GM13977 (cell line): Measurements from ENCODE around the gene GNB5.

ENCODE experiments used
- DNase-seq: peaks from one replicate; pipeline ENCODE4 v3.0.0; 2012; ENCODE audit warnings: low spot score
- CTCF ChIP-seq: IDR thresholded peaks from 2 replicates; pipeline ENCODE4 v1.5.1; 2012; ENCODE audit warnings: mild to moderate bottlenecking, control low read depth; ENCODE audit not compliant: insufficient read depth; ENCODE audit errors: extremely low read depth, missing control alignments
- in situ Hi-C: fragments of 300-500 bp; cut with MboI; formaldehyde crosslinking; loops from one replicate; pipeline ENCODE4 v1.12.0; 2022; ENCODE audit warnings: low sequenced_read_pairs, low pct_unique_long_range_greater_than_20kb, mixed read lengths, inconsistent platforms; ENCODE audit not compliant: unreplicated experiment

The GNB5 gene

GRCh38 chr15:52120488-52120887 is 70.7 kb downstream of the GNB5 start:
- in situ Hi-C loops = no loop called here
- TF ChIP-seq CTCF = no peak
- no peak for DNase-seq

- no peak for DNase-seq
- in situ Hi-C loops = no loop called here
- no peak for TF ChIP-seq CTCF
Observed at GRCh38 chr15:52118969-52119749, 72.0 kb downstream of the GNB5 start.

- in situ Hi-C loops = no loop called here
- TF ChIP-seq CTCF = no peak
- no peak for DNase-seq
Observed at GRCh38 chr15:52117549-52117948, 73.6 kb downstream of the GNB5 start.

GRCh38 chr15:52115598-52116427 is 75.4 kb downstream of the GNB5 start:
- TF ChIP-seq CTCF = no peak
- DNase-seq = no peak
- in situ Hi-C loops = no loop called here

GRCh38 chr15:52114261-52115055 is 76.7 kb downstream of the GNB5 start:
- in situ Hi-C loops = no loop called here
- TF ChIP-seq CTCF = no peak
- DNase-seq = no peak

GRCh38 chr15:52113708-52114107 is 77.5 kb downstream of the GNB5 start:
- no peak for DNase-seq
- no peak for TF ChIP-seq CTCF
- in situ Hi-C loops = no loop called here
